Urinary bladder (tissue), 4 donors: ENCODE data around the gene DR1. TPM values are rescaled to one million over a fixed set of nuclear protein-coding genes. Genes with fewer than 3 reads are reported as not detected.
A peak's percentile ranks its signal among the peaks of the same experiment; 100 is the strongest.

ENCODE experiments used
- DNase-seq: peaks from one replicate; pipeline ENCODE4 v3.0.0-alpha.2; 2015; ENCODE audit errors: extremely low spot score
- H3K27ac ChIP-seq: one replicate; pipeline ENCODE4 v1.5.1; 2013; ENCODE audit warnings: low read depth, mild to moderate bottlenecking, moderate library complexity
- H3K36me3 ChIP-seq: one replicate; pipeline ENCODE4 v1.6.1; 2013; ENCODE audit warnings: mild to moderate bottlenecking, moderate library complexity; ENCODE audit not compliant: insufficient read depth
- H3K4me1 ChIP-seq: one replicate; pipeline ENCODE4 v1.6.1; 2013; ENCODE audit warnings: mild to moderate bottlenecking, moderate library complexity; ENCODE audit not compliant: insufficient read depth
- H3K4me3 ChIP-seq: one replicate; pipeline ENCODE4 v1.5.1; 2013; ENCODE audit warnings: low read depth, low read length
- WGBS: extraction: QIAGEN DNeasy Blood & Tissue Kit; methylation state at CpG from one replicate; pipeline ENCODE4 v1.1.7; 2013; 5-methylcytosine and 5-hydroxymethylcytosine counted together
- polyA plus RNA-seq: library from polyadenylated mRNA; stranded (reverse); fragments of 200-250 nt; gene quantifications from one replicate; pipeline ENCODE4 v1.2.3, GENCODE V29; 2013
- total RNA-seq: library from RNA; depleted of rRNA; stranded (reverse); fragments of >200 nt; gene quantifications from one replicate; pipeline ENCODE4 v1.2.3, GENCODE V29; 2014
- donor health status: healthy with polysubstance abuse.
- donor health status: healthy.

Gene DR1
- total and polyA plus RNA-seq, 2 donors: 23.1 to 47.4 TPM

- H3K4me3 ChIP-seq: no peak overlapping the region
- no peaks in the 10 kb centered on the region for H3K36me3 ChIP-seq
- 33% methylated on average over 3 of the region's 3 CpGs for WGBS
- no peaks in the 10 kb centered on the region for H3K4me1 ChIP-seq
- no peak for DNase-seq
- H3K27ac ChIP-seq: no peak overlapping the region
Measured at GRCh38 chr1:93328809-93329760, 16.6 kb upstream of the DR1 start.

GRCh38 chr1:93330196-93330595 lies 15.5 kb upstream of the DR1 start:
- Histone ChIP-seq H3K27ac (no peak overlapping the region), H3K4me3 (no peak overlapping the region), H3K36me3 (no peaks in the 10 kb centered on the region), H3K4me1 (no peaks in the 10 kb centered on the region)
- no peak for DNase-seq
- 80% methylated on average over 1 of the region's 1 CpG for WGBS

GRCh38 chr1:93330617-93331016 lies 15.1 kb upstream of the DR1 start:
- no peaks in the 10 kb centered on the region for H3K4me1 ChIP-seq
- no peak for DNase-seq
- H3K4me3 ChIP-seq: no peak overlapping the region
- WGBS: 85% methylated on average over 3 of the region's 3 CpGs
- H3K27ac ChIP-seq: no peak overlapping the region
- no peaks in the 10 kb centered on the region for H3K36me3 ChIP-seq

- Histone ChIP-seq H3K4me1 (no peaks in the 10 kb centered on the region), H3K36me3 (no peaks in the 10 kb centered on the region), H3K4me3 (no peak overlapping the region), H3K27ac (no peak overlapping the region)
- DNase-seq: no peak
- WGBS: 76% methylated on average over 2 of the region's 2 CpGs
Measured at GRCh38 chr1:93331412-93331811, 14.3 kb upstream of the DR1 start.

GRCh38 chr1:93332368-93332767 lies 13.3 kb upstream of the DR1 start:
- no peak for DNase-seq
- Histone ChIP-seq H3K36me3 (no peaks in the 10 kb centered on the region), H3K4me1 (no peaks in the 10 kb centered on the region), H3K27ac (no peak overlapping the region), H3K4me3 (no peak overlapping the region)
- 92% methylated on average over 1 of the region's 1 CpG for WGBS

- Histone ChIP-seq H3K27ac (no peak overlapping the region), H3K4me1 (no peaks in the 10 kb centered on the region), H3K36me3 (no peaks in the 10 kb centered on the region), H3K4me3 (no peak overlapping the region)
- DNase-seq: no peak
- 69% methylated on average over 5 of the region's 5 CpGs for WGBS
Measured at GRCh38 chr1:93338387-93339146, 7.1 kb upstream of the DR1 start.

- Histone ChIP-seq H3K27ac (no peak overlapping the region), H3K4me3 (no peak overlapping the region), H3K36me3 (no peaks in the 10 kb centered on the region), H3K4me1 (no peaks in the 10 kb centered on the region)
- WGBS: 32% methylated on average over 3 of the region's 3 CpGs
- no peak for DNase-seq
Measured at GRCh38 chr1:93339171-93339697, 6.5 kb upstream of the DR1 start.

GRCh38 chr1:93340090-93340489 lies 5.6 kb upstream of the DR1 start:
- no peak overlapping the region for H3K27ac ChIP-seq
- no peaks in the 10 kb centered on the region for H3K36me3 ChIP-seq
- DNase-seq: no peak
- H3K4me3 ChIP-seq: no peak overlapping the region
- no peaks in the 10 kb centered on the region for H3K4me1 ChIP-seq

GRCh38 chr1:93344484-93344883 lies 1.2 kb upstream of the DR1 start:
- Histone ChIP-seq H3K36me3 (no peaks in the 10 kb centered on the region), H3K4me3 (no peak overlapping the region), H3K4me1 (no peaks in the 10 kb centered on the region), H3K27ac (no peak overlapping the region)
- 91% methylated on average over 6 of the region's 6 CpGs for WGBS
- DNase-seq: no peak

GRCh38 chr1:93344886-93345632 lies 648 bp upstream of the DR1 start:
- peak; percentile 40 for DNase-seq
- Histone ChIP-seq H3K27ac (peak overlapping the region; percentile 92), H3K36me3 (no peaks in the 10 kb centered on the region), H3K4me3 (peak overlapping the region; percentile 95), H3K4me1 (no peaks in the 10 kb centered on the region)
- 19% methylated on average over 12 of the region's 12 CpGs for WGBS

- peak overlapping the region; percentile 79 for H3K27ac ChIP-seq
- no peaks in the 10 kb centered on the region for H3K4me1 ChIP-seq
- 0% methylated on average over 22 of the region's 22 CpGs for WGBS
- H3K36me3 ChIP-seq: no peaks in the 10 kb centered on the region
- DNase-seq: no peak
- peak overlapping the region; percentile 95 for H3K4me3 ChIP-seq
Measured at GRCh38 chr1:93346421-93346993, 800 bp downstream of the DR1 start.

GRCh38 chr1:93347334-93347899 lies 1.7 kb downstream of the DR1 start:
- DNase-seq: no peak
- Histone ChIP-seq H3K27ac (no peak overlapping the region), H3K36me3 (no peaks in the 10 kb centered on the region), H3K4me3 (peak overlapping the region; percentile 95), H3K4me1 (no peaks in the 10 kb centered on the region)
- WGBS: 4% methylated on average over 12 of the region's 12 CpGs
